HG02642 (cell line): Measurements from ENCODE around the gene ZPBP2.

Source experiments
- ATAC-seq: cut with Tn5 transposase; IDR thresholded peaks from one replicate; pipeline ENCODE4 v1.9.1; 2021; ENCODE audit warnings: mild to moderate bottlenecking; ENCODE audit not compliant: unreplicated experiment, poor library complexity

ZPBP2 gene

DNA sequence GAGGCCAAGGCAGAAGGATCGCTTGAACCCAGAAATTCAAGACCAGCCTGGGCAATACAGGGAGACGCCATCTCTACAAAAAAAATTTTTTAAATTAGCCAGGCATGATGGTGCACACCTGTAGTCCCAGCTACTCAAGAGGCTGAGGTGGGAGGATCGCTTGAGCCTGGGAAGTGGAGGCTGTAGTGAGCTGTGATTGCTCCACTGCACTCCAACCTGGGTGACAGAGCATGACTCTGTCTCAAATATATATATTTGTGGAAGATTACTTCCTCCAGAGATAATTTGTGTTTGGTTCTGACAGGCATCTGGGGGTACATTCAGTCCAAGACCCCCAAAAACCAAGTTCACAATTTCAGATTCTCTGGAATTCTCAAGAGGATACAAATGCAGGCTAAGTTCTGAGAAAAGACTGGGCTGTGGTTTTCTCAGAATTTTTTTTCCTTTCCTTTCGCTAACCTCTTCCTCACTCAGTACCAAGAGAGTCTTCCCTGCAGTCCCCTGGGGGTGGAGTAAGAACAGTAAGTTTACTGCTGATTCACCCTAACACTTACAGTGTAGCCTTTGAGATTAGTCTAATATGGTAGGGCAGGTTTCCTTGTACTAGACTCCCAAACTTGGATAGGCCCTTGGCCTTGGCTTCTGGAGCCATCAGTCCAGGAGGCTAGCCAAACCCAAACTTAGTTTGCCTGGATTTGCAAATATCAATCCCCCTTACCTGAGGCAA lies 35.3 kb downstream of the ZPBP2 start:
- no peak for ATAC-seq

GRCh38 chr17:39904990-39905288 lies 36.9 kb downstream of the ZPBP2 start:
- ATAC-seq, result no peak

GRCh38 chr17:39908789-39909352 lies 40.9 kb downstream of the ZPBP2 start:
- ATAC-seq, result no peak

GRCh38 chr17:39913989-39914388 lies 46.0 kb downstream of the ZPBP2 start:
- no peak for ATAC-seq

GRCh38 chr17:39915559-39915958 lies 47.6 kb downstream of the ZPBP2 start:
- no peak for ATAC-seq

GRCh38 chr17:39916918-39917317 lies 48.9 kb downstream of the ZPBP2 start:
- no peak for ATAC-seq

DNA sequence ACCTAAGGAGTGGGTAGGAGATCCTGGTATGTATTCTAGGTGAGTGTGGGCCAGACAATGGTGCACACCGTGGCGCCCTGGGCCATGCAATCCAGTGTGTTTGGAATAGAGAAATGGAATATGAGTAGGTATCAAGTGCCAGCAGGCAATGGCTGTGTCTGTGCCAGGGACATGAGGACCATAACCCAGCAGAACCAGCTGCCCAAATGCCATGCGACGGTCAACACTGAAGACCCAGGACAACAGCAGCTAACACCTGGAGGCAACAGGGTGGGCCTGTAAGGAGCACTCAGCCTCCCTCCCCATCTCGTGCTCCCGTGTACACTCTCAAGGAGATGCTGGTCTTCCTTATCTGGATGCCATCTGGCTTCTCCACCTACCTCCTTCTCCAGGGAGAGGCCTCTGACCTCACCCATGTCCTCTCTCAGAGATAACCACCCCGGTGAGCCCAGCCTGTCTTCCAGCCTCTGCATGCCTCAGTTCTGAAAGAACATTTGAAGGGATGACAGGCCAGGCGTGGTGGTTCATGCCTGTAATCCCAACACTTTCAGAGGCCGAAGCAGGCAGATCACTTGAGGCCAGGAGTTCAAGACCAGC lies 51.2 kb downstream of the ZPBP2 start:
- ATAC-seq, result no peak

DNA sequence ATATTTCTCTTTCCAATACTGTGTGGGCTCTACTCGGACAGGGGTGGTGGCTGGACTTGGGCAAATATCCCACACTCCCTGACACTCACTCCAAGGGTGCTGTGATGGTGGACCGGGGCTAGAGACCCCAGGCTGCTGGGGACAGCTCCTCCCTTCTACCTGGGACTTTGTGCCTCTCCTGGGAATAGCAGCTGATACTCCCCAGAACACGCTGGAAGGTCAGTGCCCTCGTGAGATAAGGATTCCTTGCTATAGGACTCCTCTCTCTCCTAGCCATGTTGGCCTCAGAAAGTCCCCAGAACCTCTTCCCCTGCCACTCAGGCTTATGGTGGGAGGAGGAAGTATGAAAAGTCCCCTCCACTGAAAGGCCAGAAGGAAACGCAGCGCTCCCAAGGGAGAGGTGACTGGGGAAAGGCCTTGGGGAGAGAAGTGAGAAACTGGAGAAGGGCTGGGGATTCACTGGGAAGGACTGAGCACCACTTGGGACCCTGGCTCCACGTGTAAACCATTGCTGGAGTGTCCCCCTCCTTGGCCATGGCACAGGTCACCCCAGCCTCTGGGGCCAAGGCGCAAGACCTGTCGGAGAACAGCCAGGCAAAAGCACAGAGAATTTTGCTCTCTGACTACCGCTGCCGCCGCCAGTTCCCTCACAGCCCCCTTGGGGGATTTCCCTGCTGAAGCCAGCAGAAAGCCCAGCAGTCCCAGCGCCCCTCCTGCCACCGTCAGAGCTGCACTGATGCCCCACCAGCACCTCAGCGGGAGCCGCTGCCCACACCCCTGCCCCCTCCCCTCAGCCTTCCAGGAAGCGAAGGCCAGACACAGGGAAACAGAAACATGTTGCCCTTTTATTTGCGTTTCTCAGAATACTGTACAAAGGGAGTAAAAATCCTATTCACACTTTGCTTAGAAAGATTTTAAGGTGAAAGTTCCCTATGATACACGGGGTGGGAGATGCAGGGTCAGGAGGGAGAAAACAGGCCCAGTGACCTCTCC lies 52.5 kb downstream of the ZPBP2 start:
- no peak for ATAC-seq

DNA sequence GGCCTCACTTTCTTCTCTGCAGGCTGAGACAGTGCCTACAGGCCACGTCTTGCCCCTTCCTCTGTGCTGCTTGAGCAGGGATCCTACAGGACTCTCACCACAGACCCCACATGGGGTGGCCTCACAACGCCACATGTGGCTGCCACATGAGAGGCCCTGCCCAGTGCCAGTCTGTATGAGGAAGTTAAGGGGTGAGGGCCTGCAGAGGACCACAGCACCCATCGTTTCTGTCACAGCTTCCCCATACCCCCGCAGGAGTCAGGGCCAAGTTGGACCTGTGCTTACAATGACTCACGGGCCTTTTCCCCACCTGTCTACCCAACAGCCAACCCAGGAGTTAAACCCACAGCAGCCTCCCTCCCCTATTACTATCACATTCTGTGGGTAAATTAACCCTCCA lies 53.3 kb downstream of the ZPBP2 start:
- ATAC-seq, result no peak

- no peak for ATAC-seq
Measured at GRCh38 chr17:39922006-39922405, 54.0 kb downstream of the ZPBP2 start.

GRCh38 chr17:39923230-39923629 lies 55.2 kb downstream of the ZPBP2 start:
- ATAC-seq, result no peak

DNA sequence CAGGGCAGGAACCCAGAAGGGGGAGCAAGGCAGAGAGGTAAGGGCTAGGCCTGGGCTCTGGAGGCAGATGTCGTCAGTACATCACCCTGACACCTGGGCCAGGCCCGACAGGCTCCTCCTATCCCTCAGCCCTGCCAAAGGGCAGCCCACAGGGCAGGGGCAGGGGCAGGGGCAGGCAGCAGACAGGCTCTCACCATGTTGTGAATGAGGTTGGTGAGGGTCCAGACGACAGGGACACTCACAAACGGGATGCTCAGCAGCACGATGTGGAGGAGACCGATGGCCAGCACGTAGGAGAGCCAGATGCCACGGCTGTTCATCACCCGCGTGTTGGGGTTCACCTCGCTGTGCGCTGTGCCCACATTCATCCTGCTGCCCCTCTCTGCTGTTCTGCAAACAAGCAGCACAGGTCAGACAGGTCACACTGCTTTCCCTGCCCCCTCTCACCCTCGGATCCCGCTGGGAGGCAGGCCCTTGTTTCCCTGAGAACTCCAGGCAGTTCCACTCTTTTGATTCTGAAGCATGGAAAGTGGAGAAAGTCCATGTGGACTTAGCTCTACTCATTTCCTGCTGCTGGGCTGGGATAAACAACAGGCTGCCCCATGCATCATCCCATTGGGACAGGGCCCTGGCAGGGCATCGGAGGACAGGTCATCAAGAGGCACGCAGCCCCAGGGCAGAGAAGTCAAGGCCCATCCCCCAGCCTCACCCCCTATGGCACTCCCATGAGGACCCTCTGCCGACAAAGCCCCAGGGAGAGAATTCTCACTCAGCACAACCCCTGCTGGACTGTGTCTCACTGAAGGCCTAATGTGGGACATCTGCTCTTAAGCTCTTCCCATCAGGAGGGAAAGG lies 56.1 kb downstream of the ZPBP2 start:
- ATAC-seq, result no peak

DNA sequence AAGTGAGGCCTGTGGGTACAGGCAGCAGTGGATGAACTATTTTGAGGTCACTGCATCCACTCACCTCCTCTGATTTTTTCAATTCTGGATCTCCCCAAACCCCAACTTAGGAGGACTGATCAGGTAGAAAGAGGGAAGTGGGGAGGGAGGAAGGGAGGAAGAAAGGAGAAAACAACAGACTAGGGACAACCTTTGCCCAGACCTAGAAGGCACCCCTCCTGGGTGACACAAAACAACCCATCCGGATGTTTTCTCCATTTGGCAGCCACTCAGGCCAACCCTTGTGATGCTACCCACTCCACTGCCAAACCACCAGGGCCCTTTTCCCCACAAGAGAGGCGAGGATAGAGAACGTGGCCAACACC lies 56.7 kb downstream of the ZPBP2 start:
- no peak for ATAC-seq

- no peak for ATAC-seq
Measured at GRCh38 chr17:39925282-39926134, 57.5 kb downstream of the ZPBP2 start.

DNA sequence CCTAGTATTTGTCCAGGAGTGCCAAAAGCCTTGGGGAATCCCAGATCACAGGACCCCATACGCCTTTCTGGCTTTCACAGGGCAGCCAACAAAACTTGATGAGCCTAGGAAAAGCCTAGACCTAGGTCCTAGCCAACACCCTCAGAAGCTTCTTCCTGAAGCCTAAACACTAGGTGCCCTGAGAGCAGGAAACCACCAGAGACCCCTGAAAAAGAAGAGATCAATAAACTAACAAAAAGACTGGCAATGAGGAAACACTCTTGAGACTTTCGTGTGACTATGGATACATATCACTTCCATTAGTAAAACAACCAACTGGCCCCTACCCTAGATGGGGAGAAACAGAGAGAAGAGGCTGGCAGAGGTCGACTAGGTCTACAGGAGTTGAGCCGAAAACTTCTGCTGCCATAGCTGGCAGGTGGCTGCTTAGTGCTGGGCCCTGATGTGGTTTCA lies 58.2 kb downstream of the ZPBP2 start:
- peak; percentile 19 for ATAC-seq

DNA sequence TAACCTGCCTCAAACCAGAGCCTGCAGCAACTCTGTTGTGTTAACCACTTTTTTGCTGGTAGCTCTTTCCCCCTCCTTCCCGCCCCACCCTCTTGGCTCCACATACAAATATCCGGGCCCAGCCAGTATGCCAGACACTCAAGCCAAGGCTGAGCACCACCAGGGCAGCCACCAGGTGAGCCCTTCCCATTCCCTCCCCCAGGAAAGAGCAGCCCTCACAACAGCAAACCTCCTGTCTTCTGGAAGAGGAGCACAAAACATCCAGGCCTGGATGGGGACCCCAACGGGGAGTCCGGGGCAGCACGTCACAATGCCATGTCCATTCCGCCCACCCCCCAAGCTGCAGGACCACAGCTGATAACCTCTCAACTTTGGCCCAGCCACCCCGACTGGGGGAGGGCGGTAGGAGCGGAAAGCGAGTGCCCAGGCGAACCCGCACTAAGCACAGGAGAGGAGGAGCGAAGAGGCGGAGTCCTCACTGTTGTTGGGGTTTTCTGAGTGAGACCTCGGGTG lies 58.6 kb downstream of the ZPBP2 start:
- peak; percentile 20 for ATAC-seq
